Measurements from ENCODE around the gene DOK6.

DOK6 gene

GRCh38 chr18:69890558-69890957 is 489.9 kb downstream of the DOK6 start:
- DNase-seq (ENCODE audit: extremely low read depth in 1 of 2, low read depth in 1 of 2), result no peak

- DNase-seq (ENCODE audit: extremely low read depth in 1 of 2, low read depth in 1 of 2), result no peak
Measured at GRCh38 chr18:69894467-69894866, 493.8 kb downstream of the DOK6 start.

DNA sequence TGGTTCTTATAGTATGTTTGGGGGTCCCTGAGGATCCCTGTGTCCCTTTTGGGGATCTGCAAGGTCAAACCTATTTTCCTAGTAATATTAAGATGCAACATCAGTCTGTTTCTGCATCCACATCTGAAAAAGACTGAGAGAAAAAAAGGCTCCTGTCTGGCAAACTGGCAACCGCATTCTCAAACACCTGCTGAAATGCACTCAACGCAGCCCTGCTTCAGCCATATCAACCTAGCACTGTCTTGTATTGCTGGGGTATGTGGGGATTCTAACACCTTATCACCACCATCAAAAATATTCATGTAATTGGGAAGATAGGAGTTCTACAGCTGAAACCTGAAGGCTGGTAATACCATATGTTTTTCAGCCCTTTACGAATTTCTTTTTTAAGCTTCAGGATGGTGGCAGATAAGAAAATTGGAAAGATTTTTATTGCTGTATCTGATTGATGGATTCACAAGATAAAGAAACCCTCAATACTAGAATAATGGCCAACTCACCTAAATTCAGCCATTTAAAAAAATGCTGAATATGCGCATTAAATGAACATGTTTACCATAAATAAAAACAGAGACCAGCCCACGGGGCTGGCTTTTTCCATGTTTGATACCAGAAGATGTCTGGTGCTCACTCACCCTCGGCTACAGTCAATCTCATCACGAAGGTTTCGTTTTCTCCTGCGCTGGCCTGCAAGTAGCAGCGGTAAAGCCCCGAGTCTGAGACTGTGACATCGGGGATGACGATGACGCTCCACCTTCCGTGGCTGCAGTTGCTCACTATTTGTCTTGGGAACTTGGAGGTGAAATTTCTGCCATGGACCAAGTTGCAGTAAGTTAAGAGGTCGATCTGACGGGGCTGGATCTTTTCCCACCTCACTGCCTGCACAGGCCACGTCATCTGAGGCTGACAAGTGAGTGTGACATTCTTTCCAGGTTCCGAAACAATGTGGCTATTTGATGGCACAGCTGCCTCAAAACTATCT is 494.7 kb downstream of the DOK6 start:
- no peak for DNase-seq (ENCODE audit: extremely low read depth in 1 of 2, low read depth in 1 of 2)

- DNase-seq (ENCODE audit: extremely low read depth in 1 of 2, low read depth in 1 of 2), result no peak
Measured at GRCh38 chr18:69897397-69898108, 496.9 kb downstream of the DOK6 start.

DNA sequence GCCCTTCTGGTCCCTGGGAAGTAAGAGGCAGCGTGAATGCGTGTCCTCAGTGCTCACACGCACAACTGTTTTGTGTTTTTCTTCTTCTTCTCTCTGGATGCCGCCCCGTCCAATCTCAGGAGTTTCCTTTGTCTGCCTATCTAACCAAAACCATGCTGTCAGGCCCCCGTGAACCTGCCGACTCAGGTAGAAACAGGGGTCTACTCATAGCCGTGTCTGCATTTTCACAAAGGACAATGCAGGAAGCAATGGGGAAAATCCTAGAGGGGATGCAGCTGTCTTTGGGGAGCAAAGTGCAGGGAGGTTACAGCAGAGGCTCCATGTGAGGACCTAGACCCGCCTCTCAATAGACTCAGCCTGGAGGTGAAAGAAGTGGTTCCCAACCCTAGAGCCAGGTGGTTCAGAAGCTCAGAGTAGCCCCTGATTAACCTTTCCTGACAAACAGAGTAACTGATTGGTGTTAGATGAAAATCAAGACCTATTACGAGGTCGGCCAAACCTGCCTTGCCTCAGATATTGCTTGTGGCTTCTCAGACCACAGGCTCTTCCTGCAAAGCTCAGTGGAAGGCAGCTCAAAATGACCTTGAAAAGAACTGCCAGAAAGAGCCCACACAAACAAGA is 497.7 kb downstream of the DOK6 start:
- DNase-seq (ENCODE audit: extremely low read depth in 1 of 2, low read depth in 1 of 2), result no peak
